ENCODE results near the gene PATE1. TPM values are rescaled to one million over a fixed set of nuclear protein-coding genes. Genes with fewer than 3 reads are reported as not detected.

The PATE1 gene
- total and polyA plus RNA-seq, 7 donors, result not detected

DNA sequence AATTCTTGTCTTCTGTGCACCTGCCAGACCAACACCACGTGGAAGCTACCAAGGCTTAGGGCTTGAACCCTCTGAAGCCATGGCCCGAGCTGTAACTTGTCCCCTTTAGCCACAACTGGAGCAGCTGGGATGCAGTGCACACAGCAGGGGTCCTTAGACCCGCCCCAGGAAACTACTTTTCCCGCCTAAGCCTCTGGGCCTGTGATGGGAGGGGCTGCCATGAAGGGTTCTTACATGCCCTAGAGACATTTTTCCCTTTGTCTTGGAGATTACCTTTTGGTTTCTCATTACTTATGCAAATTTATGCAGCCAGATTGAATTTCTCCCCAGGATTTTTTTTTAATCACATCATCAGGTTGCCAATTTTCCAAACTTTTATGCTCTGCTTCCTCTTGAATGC is 51.6 kb downstream of the PATE1 start:
- H3K4me3 ChIP-seq, result no peak overlapping the region
- H3K27ac ChIP-seq, result no peak overlapping the region
- 39 to 43% methylated on average over 4 of the region's 4 CpGs for WGBS, 2 donors
- H3K36me3 ChIP-seq, result no peaks in the 10 kb centered on the region
- peaks cover 0 to 20% (median 5%) of the 10 kb centered on the region in 4 donors for H3K9me3 ChIP-seq
- H3K4me1 ChIP-seq, result no peaks in the 10 kb centered on the region
- no peaks in the 10 kb centered on the region for H3K27me3 ChIP-seq
- intact Hi-C loops (cut with DNase I), result no loop called here
- DNase-seq, result no peak
- TF ChIP-seq, protein P1, sequence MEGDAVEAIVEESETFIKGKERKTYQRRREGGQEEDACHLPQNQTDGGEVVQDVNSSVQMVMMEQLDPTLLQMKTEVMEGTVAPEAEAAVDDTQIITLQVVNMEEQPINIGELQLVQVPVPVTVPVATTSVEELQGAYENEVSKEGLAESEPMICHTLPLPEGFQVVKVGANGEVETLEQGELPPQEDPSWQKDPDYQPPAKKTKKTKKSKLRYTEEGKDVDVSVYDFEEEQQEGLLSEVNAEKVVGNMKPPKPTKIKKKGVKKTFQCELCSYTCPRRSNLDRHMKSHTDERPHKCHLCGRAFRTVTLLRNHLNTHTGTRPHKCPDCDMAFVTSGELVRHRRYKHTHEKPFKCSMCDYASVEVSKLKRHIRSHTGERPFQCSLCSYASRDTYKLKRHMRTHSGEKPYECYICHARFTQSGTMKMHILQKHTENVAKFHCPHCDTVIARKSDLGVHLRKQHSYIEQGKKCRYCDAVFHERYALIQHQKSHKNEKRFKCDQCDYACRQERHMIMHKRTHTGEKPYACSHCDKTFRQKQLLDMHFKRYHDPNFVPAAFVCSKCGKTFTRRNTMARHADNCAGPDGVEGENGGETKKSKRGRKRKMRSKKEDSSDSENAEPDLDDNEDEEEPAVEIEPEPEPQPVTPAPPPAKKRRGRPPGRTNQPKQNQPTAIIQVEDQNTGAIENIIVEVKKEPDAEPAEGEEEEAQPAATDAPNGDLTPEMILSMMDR (IDR thresholded peaks at IDR 0.05), result no peak
- TF ChIP-seq POLR2A (IDR thresholded peaks at IDR 0.05) (no peak), POLR2AphosphoS5 (IDR thresholded peaks at IDR 0.05) (no peak), EP300 (IDR thresholded peaks at IDR 0.05) (no peak)

Other genes starting within 250 kb of the PATE1 start
- 100 to 1,000 TPM in 1 of 4 donors, 10 to 100 TPM in 3; 74.5 to 109 (median 86.6) TPM for gene EI24, start 176.8 kb upstream of the PATE1 start, total RNA-seq
- 10 to 100 TPM; 46.2 to 77.8 (median 65.5) TPM for gene EI24, start 176.8 kb upstream of the PATE1 start, polyA plus RNA-seq
- 10 to 100 TPM; 34.8 to 60.3 (median 52.9) TPM for gene STT3A, start 153.4 kb upstream of the PATE1 start, total RNA-seq
- 10 to 100 TPM; 10.8 to 62.7 (median 20.3) TPM for gene STT3A, start 153.4 kb upstream of the PATE1 start, polyA plus RNA-seq
- 10 to 100 TPM in 1 of 4 donors, 1 to 10 TPM in 3; 2.5 to 12.9 (median 7.2) TPM for gene CHEK1, start 121.1 kb upstream of the PATE1 start, total RNA-seq
- gene CHEK1, start 121.1 kb upstream of the PATE1 start, polyA plus RNA-seq, result 10 to 100 TPM in 1 of 3 donors, 1 to 10 TPM in 2; 4.4 to 18.6 (median 8.4) TPM
- not detected for gene ACRV1, start 65.4 kb upstream of the PATE1 start, total RNA-seq
- not detected for gene ACRV1, start 65.4 kb upstream of the PATE1 start, polyA plus RNA-seq
- under 1 TPM in 1 of 4 donors, not detected in 3; 0.68 TPM for gene PATE2, start 32.5 kb downstream of the PATE1 start, total RNA-seq
- gene PATE2, start 32.5 kb downstream of the PATE1 start, polyA plus RNA-seq, result not detected
- not detected for gene PATE3, start 41.8 kb downstream of the PATE1 start, total RNA-seq
- not detected for gene PATE3, start 41.8 kb downstream of the PATE1 start, polyA plus RNA-seq
- gene PATE4, start 87.0 kb downstream of the PATE1 start, total RNA-seq, result not detected
- gene PATE4, start 87.0 kb downstream of the PATE1 start, polyA plus RNA-seq, result not detected
- 1 to 10 TPM; 6.1 to 8.7 (median 6.9) TPM for gene HYLS1, start 141.4 kb downstream of the PATE1 start, total RNA-seq
- gene HYLS1, start 141.4 kb downstream of the PATE1 start, polyA plus RNA-seq, result 1 to 10 TPM; 3.0 to 4.6 (median 3.6) TPM
- 10 to 100 TPM in 3 of 4 donors, 1 to 10 TPM in 1; 6.4 to 21.6 (median 11.9) TPM for gene PUS3, start 156.9 kb downstream of the PATE1 start, total RNA-seq
- 1 to 10 TPM; 7.6 to 9.2 (median 7.8) TPM for gene PUS3, start 156.9 kb downstream of the PATE1 start, polyA plus RNA-seq
- 1 to 10 TPM in 1 of 4 donors, under 1 TPM in 3; 0.14 to 1.7 (median 0.44) TPM for gene DDX25, start 158.2 kb downstream of the PATE1 start, total RNA-seq
- gene DDX25, start 158.2 kb downstream of the PATE1 start, polyA plus RNA-seq, result under 1 TPM in 2 of 3 donors, not detected in 1; 0.23 to 0.60 TPM
- under 1 TPM in 1 of 4 donors, not detected in 3; 0.68 TPM for gene VSIG10L2, start 199.8 kb downstream of the PATE1 start, total RNA-seq
- not detected for gene VSIG10L2, start 199.8 kb downstream of the PATE1 start, polyA plus RNA-seq